HPDE6-E6E7 (cell line): ENCODE measurements around the gene SART3.
"Not testable (repeated sequence)": the region's sequence is repeated elsewhere in the genome, so short reads cannot be mapped to it uniquely, and the experiment has no call there.

Source experiments
- DNase-seq: peaks from one replicate; pipeline ENCODE4 v3.0.0; 2011; ENCODE audit warnings: missing footprints; ENCODE audit errors: extremely low spot score

The SART3 gene

DNA sequence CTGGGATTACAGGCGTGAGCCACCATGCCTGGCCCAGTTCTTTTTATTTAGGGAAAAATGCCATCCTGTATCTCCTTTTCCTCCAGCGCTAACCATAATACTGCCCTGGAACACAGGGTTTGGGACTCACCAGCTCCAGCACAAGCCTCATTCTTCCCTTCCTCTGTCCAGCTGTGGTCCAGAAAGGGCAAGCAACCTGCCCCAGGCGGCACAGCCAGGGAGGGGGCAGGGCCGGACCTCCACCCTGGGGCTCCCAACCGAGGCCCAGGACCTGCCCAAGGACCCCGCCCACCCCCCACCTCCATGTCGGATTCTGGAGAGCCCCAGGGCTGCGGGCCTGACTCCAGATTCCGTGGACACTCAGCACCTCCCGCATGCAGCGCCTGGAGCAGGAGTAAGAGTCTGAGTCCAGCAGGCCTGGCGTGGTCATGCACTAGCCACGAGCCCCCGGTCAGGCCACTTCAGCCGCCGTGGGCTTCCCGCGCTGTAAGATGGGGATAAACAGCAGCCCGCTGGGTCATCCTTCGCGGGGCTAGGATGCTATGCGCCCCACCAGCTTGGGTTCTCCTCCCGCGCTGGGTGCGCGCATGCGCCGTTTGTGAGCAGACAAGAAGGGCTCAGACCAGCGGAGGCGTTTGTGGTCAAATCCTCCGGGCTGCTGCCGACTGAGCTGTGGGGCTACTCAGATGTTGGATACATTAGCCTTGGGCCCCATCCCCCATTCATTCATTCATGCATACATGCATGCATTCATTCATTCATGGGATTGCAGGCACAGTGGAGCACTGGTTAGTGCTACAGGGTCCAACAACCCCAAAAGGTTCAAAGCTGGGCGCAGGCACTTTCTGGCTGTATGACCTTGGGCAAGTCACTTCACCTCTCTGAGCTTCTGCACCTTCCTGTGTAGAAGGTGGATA lies 20.6 kb upstream of the SART3 start:
- DNase-seq: no peak

DNA sequence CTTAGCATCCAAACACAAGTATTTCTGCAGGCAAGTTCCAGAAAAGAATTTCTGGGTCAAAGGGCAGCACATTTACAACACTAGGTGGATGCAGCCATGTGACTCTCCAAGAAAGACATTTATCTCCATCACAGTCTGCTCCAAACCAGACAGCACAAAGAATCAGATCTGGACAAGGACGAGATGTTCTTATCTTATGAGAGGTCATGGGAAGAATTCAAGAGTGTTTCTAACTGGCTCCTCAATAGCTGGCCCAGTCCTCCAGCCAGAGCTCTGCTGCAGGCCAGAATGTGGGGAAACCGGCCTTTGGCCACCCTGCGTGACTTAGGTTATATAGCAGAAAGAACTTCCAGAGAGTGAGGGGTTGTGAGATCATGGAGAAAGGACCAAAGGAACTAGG lies 19.6 kb upstream of the SART3 start:
- DNase-seq: no peak

- no peak for DNase-seq
These were observed 17.8 kb upstream of the SART3 start for GRCh38 chr12:108578813-108579212.

DNA sequence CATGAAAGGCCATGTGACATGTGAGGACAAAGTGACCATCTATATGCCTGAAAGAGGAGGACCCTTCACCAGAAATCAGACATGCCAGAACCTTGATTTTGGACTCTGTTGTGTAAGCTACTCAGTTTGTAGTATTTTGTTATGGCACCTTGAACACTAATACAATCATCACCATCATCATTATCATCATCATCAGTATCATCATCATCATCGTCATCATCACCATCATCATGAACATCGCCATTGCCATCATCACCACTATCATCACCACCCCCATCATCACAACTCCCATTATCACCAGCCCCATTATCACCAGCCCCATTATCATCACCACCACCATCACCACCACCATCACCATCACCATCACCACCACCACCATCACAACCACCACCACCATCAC lies 17.3 kb upstream of the SART3 start:
- no peak for DNase-seq

DNA sequence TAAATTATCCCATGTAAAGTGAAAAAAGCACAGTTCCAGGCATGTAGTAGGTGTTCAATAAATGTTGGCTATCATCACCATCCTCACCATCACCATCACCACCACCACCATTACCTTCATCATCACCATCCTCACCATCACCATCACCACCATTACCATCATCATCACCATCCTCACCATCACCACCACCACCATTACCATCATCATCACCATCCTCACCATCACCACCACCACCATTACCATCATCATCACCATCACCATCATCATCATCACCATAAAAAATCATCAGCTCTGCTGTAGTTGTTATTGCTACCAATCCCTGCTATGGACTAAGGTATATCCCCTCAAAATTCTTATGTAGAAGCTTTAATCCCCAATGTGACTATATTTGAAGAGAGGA lies 16.5 kb upstream of the SART3 start:
- no peak for DNase-seq

- DNase-seq: no peak
These were observed 15.8 kb upstream of the SART3 start for GRCh38 chr12:108576660-108577234.

DNA sequence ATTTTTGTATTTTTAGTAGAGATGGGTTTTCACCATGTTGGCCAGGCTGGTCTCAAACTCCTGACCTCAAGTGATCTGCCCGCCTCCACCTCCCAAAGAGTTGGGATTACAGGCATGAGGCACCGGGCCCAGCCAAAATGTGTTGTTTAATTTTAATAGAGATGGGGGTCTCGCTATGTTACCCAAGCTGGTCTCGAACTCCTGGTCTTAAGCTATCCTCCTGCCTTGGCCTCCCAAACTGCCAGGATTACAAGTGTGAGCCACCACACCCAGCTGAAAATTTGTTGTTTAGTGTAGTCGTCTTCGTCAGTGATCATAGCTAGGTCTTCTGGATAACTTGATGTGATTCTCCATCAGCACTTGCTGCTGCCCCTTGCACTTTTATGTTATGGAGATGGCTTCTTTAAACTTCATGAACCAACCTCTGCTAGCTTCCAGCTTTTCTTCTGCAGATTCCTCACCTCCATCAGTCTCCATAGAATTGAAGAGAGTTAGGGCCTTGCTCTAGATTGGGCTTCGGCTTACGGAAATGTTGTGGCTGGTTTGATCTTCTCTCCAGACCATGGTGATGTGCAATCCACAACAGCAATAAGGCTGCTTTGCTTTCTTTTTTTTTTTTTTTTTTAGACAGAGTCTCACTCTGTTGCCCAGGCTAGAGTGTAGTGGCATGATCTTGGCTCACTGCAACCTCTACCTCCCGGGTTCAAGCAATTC lies 14.4 kb upstream of the SART3 start:
- DNase-seq: no peak

DNA sequence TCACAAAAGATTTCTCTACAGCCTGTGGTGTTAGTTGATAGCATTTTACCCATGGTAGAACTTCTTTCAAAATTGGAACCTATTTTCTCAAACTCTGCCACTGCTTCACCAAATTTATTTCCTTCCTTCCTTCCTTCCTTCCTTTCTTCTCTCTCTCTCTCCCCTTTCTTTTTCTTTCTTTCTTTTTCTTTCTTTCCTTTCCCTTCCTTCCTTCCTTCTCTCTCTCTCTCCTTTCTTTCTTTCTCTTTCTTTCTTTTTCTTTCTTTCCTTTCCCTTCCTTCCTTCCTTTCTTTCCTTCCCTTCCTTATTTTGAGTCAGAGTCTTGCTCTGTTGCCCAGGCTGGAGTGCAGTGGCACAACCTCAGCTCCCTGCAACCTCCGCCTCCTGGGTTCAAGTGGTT lies 13.3 kb upstream of the SART3 start:
- DNase-seq: not testable (repeated sequence)

DNA sequence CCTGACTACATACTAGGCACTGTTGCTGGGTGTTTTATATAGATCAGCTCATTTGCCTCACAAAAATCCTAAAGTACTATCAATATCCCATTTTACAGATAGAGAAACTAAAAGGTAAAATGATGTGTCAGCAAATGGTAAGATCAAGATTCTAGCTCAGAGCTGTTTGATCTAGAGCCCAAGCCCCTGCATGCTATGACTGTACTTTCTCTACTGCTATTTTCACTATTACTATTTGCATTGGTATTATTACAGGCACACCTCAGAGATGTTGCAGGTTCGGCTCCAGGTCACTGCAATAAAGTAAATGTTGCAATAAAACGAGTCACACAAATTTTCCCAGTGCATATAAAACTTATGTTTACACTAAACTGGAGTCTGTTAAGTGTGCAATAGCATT lies 12.3 kb upstream of the SART3 start:
- no peak for DNase-seq

DNA sequence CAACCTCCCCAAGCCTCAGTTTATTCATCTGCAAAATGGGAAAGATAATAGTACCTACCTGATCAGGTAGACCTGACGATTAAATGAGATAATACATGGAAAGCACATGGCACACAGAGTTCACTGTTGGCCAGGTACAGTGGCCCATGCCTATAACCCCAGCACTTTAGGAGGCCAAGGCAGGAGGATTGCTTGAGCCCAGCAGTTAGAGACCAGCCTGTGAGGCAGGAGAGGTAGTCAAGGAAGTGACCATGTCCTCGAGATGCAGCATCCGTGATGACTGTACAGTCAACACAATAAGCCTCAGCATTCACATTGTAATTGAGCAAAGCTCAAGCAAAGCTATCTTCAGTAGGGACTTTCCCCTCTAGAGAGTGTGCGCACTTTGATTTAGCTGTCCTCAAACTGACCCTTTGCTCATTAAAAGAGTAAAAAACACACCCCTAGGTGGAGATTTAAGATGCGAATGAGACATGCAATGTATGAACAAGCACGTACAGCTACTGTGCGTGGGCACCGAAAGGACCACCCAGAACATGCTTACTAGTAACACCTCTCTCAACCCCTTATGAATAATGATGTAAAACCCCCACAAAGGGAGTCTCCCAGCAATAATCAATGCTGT lies 11.3 kb upstream of the SART3 start:
- DNase-seq: no peak

GRCh38 chr12:108571609-108572165 lies 10.7 kb upstream of the SART3 start:
- no peak for DNase-seq

GRCh38 chr12:108570743-108571608 lies 10.0 kb upstream of the SART3 start:
- no peak for DNase-seq

DNA sequence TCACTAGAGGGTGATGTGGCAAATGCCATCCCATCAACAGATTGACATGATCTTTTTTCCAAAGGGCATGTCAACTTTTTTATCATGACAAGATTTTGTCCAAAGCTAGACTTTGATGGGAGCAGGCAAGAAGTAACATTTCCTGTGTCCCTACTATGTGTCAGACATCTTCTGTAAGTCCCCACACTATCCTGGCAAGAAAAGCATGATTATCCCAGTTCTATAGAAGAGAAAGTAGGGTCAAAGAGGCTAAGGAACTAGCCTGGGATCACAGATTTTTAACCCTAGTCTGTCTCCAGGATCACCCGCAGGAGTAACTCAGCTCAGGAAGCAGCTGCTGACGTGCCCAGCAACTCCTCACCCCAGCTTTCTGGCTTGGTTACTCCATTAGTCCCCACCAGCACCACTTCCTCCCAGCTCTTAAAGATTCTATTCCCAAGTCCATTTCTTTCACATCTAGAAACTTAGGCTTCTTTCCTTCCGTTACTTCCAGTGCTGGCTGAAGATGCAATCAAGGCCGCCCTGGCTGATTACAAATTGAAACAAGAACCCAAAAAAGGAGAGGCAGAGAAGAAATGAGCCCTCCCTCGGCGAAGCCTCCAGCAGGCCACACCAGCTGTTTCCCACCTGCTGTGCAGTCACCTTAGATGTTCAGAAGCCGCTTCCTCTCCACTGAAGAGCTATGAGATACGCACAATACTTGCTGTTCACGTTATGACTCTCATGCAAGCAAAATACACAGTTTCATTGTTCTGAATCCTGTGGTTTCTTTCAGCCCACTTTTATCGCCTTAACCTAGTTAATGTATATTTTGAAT lies 7.6 kb upstream of the SART3 start:
- DNase-seq: no peak

- DNase-seq: no peak
These were observed 6.7 kb upstream of the SART3 start for GRCh38 chr12:108567406-108568337.

- no peak for DNase-seq
These were observed 5.5 kb upstream of the SART3 start for GRCh38 chr12:108566452-108566851.

GRCh38 chr12:108565976-108566375 lies 5.0 kb upstream of the SART3 start:
- peak; percentile 79 for DNase-seq

DNA sequence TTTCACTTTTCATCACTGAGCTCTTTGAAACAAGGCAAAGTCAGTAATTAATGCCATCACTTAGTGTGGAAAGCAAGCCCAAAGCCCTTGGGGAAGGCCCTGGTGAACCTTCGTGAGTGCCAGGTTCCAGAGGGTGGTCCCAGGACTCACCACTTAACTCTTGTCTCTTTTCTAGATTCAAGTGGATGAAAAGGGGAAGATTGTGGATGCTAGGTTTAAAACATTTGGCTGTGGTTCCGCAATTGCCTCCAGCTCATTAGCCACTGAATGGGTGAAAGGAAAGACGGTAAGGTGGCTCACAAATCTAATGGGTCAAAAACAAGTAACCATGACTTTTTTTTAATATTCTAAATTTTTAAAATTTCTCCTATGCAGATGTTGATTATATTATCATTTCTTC lies 4.2 kb upstream of the SART3 start:
- no peak for DNase-seq

DNA sequence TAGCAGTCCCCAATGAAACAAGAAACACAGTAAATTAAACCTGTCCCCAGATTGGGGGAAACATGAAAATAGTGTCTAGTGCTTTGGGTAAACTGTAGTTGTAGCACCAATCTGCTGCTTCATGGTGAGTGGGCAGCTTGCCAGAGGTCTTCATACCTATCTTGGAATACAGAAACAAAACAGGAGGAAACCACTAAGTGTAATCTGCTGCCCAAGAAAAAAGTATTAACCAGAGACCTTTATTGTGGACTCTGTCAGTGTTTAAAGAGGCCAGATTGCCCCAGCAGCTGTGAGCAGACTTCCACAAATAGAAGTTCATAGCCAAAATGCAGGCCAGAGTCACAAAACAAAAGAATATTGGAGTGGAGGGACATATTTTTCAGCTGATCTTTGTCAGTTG lies 3.8 kb upstream of the SART3 start:
- no peak for DNase-seq

GRCh38 chr12:108563804-108564151 lies 2.8 kb upstream of the SART3 start:
- DNase-seq: no peak
